H9 (cell line): ENCODE measurements around the gene MLH1. TPM values are rescaled to one million over a fixed set of nuclear protein-coding genes. Genes with fewer than 3 reads are reported as not detected.

ENCODE experiments used
- DNase-seq: peaks from one replicate; pipeline ENCODE4 v3.0.0-alpha.2; 2017
- H2AFZ ChIP-seq: one replicate; pipeline ENCODE4 v1.6.1; 2013; ENCODE audit warnings: mild to moderate bottlenecking, low read length, control low read depth, moderate library complexity
- H2AK5ac ChIP-seq: 2 replicates; pipeline ENCODE4 v1.6.1; 2013; ENCODE audit warnings: low read length, control low read depth, mixed read lengths; ENCODE audit not compliant: insufficient read length
- H2BK120ac ChIP-seq: one replicate; pipeline ENCODE4 v1.6.1; 2013; ENCODE audit warnings: low read depth, mild to moderate bottlenecking, low read length, control low read depth, inconsistent platforms; ENCODE audit not compliant: poor library complexity, severe bottlenecking
- H2BK12ac ChIP-seq: 2 replicates; pipeline ENCODE4 v1.6.1; 2013; ENCODE audit warnings: low read length, control low read depth, mixed read lengths, low read depth; ENCODE audit not compliant: insufficient read length
- H2BK15ac ChIP-seq: 2 replicates; pipeline ENCODE4 v1.6.1; 2013; ENCODE audit warnings: low read depth, low read length, control low read depth
- H2BK20ac ChIP-seq: one replicate; pipeline ENCODE4 v1.6.1; 2013; ENCODE audit warnings: low read depth, mild to moderate bottlenecking, low read length, control low read depth, inconsistent platforms; ENCODE audit not compliant: poor library complexity, severe bottlenecking
- H2BK5ac ChIP-seq: 2 replicates; pipeline ENCODE4 v1.6.1; 2013; ENCODE audit warnings: low read length, control low read depth, mixed read lengths; ENCODE audit not compliant: insufficient read length
- H3K14ac ChIP-seq: 2 replicates; pipeline ENCODE4 v1.6.1; 2013; ENCODE audit warnings: low read length, control low read depth; ENCODE audit not compliant: insufficient read depth
- H3K18ac ChIP-seq: 2 replicates; pipeline ENCODE4 v1.6.1; 2013; ENCODE audit warnings: low read depth, mild to moderate bottlenecking, mixed read lengths, low read length, control low read depth; ENCODE audit not compliant: insufficient read length
- H3K23ac ChIP-seq: 2 replicates; pipeline ENCODE4 v1.6.1; 2013; ENCODE audit warnings: low read length, control low read depth, mixed read lengths, low read depth; ENCODE audit not compliant: insufficient read length
- H3K23me2 ChIP-seq: 2 replicates; pipeline ENCODE4 v1.6.1; 2013; ENCODE audit warnings: low read depth, mild to moderate bottlenecking, mixed read lengths, low read length, control low read depth; ENCODE audit not compliant: insufficient read length, poor library complexity, severe bottlenecking
- H3K27ac ChIP-seq: 2 replicates; pipeline ENCODE4 v1.5.1; 2013; ENCODE audit warnings: low read length, control low read depth, mixed read lengths, low read depth; ENCODE audit not compliant: insufficient read length
- H3K27me3 ChIP-seq: 2 replicates; pipeline ENCODE4 v1.6.1; 2013; ENCODE audit warnings: low read length, control low read depth, inconsistent platforms; ENCODE audit not compliant: insufficient read depth
- H3K4ac ChIP-seq: 2 replicates; pipeline ENCODE4 v1.6.1; 2013; ENCODE audit warnings: low read depth, mild to moderate bottlenecking, control low read depth, inconsistent platforms, low read length, moderate library complexity
- H3K4me1 ChIP-seq: 2 replicates; pipeline ENCODE4 v1.6.1; 2013; ENCODE audit warnings: low read length, control low read depth, inconsistent platforms; ENCODE audit not compliant: insufficient read depth
- H3K4me2 ChIP-seq: 2 replicates; pipeline ENCODE4 v1.6.1; 2013; ENCODE audit warnings: low read length, control low read depth, mixed read lengths; ENCODE audit not compliant: insufficient read length, insufficient read depth
- H3K56ac ChIP-seq: 2 replicates; pipeline ENCODE4 v1.6.1; 2013; ENCODE audit warnings: low read depth, mild to moderate bottlenecking, mixed read lengths, low read length, control low read depth; ENCODE audit not compliant: insufficient read length
- H3K79me1 ChIP-seq: 2 replicates; pipeline ENCODE4 v1.6.1; 2013; ENCODE audit warnings: low read depth, mild to moderate bottlenecking, moderate library complexity, low read length, control low read depth, inconsistent platforms; ENCODE audit not compliant: insufficient read depth, poor library complexity, severe bottlenecking
- H3K79me2 ChIP-seq: 2 replicates; pipeline ENCODE4 v1.6.1; 2013; ENCODE audit warnings: low read length, control low read depth, inconsistent platforms; ENCODE audit not compliant: insufficient read depth
- H3K9ac ChIP-seq: 2 replicates; pipeline ENCODE4 v1.6.1; 2013; ENCODE audit warnings: low read length, control low read depth, mixed read lengths; ENCODE audit not compliant: insufficient read length; ENCODE audit errors: extremely low read depth
- H3K9me3 ChIP-seq: one replicate; pipeline ENCODE4 v1.6.1; 2013; ENCODE audit warnings: low read depth, low read length, inconsistent platforms; ENCODE audit not compliant: control insufficient read depth
- H3T11ph ChIP-seq: one replicate; pipeline ENCODE4 v1.6.1; 2013; ENCODE audit warnings: mild to moderate bottlenecking, low read length, control low read depth, inconsistent platforms
- H4K20me1 ChIP-seq: one replicate; pipeline ENCODE4 v1.6.1; 2013; ENCODE audit not compliant: control insufficient read depth, insufficient read length, insufficient read depth
- H4K5ac ChIP-seq: 2 replicates; pipeline ENCODE4 v1.6.1; 2013; ENCODE audit warnings: low read depth, mild to moderate bottlenecking, mixed read lengths, low read length, control low read depth; ENCODE audit not compliant: insufficient read length
- H4K8ac ChIP-seq: replicated peaks from 2 replicates; pipeline ENCODE4 v1.6.1; 2013; ENCODE audit warnings: low read length, control low read depth, mixed read lengths, low read depth; ENCODE audit not compliant: insufficient read length
- H4K91ac ChIP-seq: 2 replicates; pipeline ENCODE4 v1.6.1; 2013; ENCODE audit warnings: low read depth, mild to moderate bottlenecking, moderate library complexity, mixed read lengths, low read length, control low read depth; ENCODE audit not compliant: insufficient read length
- H3K27ac Mint-ChIP-seq, 3 experiments: 2 replicates in 2 of 3; 3 replicates in 1 of 3; pipeline ENCODE4 v1.8.0; 2020 to 2021; ENCODE audit warnings: mixed read lengths in 3 of 3, mild to moderate bottlenecking in 1 of 3, moderate library complexity in 1 of 3
- H3K27me3 Mint-ChIP-seq: 2 replicates; pipeline ENCODE4 v1.8.0; 2021; ENCODE audit warnings: low read depth, mild to moderate bottlenecking, moderate library complexity, mixed read lengths
- H3K36me3 Mint-ChIP-seq, 3 experiments: 2 replicates in 2 of 3; 3 replicates in 1 of 3; pipeline ENCODE4 v1.8.0; 2020 to 2021; ENCODE audit warnings: low read depth in 3 of 3, mixed read lengths in 3 of 3; ENCODE audit not compliant: insufficient read depth in 1 of 3
- H3K4me1 Mint-ChIP-seq, 2 experiments: 2 replicates each; pipeline ENCODE4 v1.8.0; 2020; ENCODE audit warnings: mixed read lengths in 2 of 2
- H3K4me3 Mint-ChIP-seq, 2 experiments: 2 replicates in 1 of 2; 3 replicates in 1 of 2; pipeline ENCODE4 v1.8.0; 2020 to 2021; ENCODE audit warnings: mild to moderate bottlenecking in 2 of 2, mixed read lengths in 2 of 2, moderate library complexity in 1 of 2
- H3K9me3 Mint-ChIP-seq, 2 experiments: 2 replicates in 1 of 2; 3 replicates in 1 of 2; pipeline ENCODE4 v1.8.0; 2020; ENCODE audit warnings: mild to moderate bottlenecking in 2 of 2, mixed read lengths in 2 of 2, moderate library complexity in 1 of 2
- WGBS: extraction: QIAGEN DNeasy Blood & Tissue Kit; methylation state at CpG from one replicate; pipeline ENCODE4 v1.1.7; 2013; ENCODE audit warnings: missing lambda C conversion rate, low lambda C conversion rate, mixed read lengths; ENCODE audit not compliant: insufficient read length; ENCODE audit errors: extremely low coverage; 5-methylcytosine and 5-hydroxymethylcytosine counted together
- total RNA-seq: library from RNA; stranded (reverse); gene quantifications from 2 replicates; pipeline ENCODE4 v1.2.1, GENCODE V29; 2021
- TF ChIP-seq, protein P1 (sequence below): fragments of 200-600 bp; sonication (generic); conservative IDR thresholded peaks from 3 replicates; pipeline ENCODE4 v1.8.0; 2021; ENCODE audit warnings: antibody characterized with exemption, mild to moderate bottlenecking

Gene MLH1
- total RNA-seq, 1 experiment from 2014 or later: 45.1 TPM

DNA sequence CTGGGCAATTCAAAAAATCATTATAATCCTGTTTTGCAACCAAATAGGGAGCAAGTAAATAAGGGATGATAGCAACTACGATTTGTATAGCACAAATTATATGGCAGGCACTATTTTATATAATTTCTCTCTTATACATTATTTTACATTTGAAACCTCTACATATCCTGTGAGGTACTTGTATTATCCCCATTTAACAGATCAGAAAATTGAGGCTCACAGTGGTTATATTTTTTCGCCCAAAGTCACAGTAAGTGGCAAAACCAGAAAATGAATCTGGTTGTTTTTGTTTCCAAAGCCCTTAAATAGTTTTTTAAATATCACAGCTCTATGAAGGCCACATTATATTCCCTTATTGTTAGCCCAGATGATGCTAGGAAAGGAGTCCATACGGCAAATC lies 74.3 kb downstream of the MLH1 start:
- no peak overlapping the region for H3K27ac Mint-ChIP-seq
- H3K27ac ChIP-seq: no peak overlapping the region
- no peak overlapping the region for H3K18ac ChIP-seq
- no CpG with 5 or more reads among the region's 3 CpGs for WGBS
- H2BK120ac ChIP-seq: no peak overlapping the region
- H3K23me2 ChIP-seq: no peaks in the 10 kb centered on the region
- no peak overlapping the region for H3K23ac ChIP-seq
- no peak overlapping the region for H2AFZ ChIP-seq
- H3K27me3 Mint-ChIP-seq: no peaks in the 10 kb centered on the region
- no peak overlapping the region for H4K91ac ChIP-seq
- no peaks in the 10 kb centered on the region for H3K9me3 ChIP-seq
- H3K4me1 Mint-ChIP-seq: no peaks in the 10 kb centered on the region
- no peaks in the 10 kb centered on the region for H3K4me1 ChIP-seq
- no peak overlapping the region for H2BK15ac ChIP-seq
- TF ChIP-seq, protein P1, sequence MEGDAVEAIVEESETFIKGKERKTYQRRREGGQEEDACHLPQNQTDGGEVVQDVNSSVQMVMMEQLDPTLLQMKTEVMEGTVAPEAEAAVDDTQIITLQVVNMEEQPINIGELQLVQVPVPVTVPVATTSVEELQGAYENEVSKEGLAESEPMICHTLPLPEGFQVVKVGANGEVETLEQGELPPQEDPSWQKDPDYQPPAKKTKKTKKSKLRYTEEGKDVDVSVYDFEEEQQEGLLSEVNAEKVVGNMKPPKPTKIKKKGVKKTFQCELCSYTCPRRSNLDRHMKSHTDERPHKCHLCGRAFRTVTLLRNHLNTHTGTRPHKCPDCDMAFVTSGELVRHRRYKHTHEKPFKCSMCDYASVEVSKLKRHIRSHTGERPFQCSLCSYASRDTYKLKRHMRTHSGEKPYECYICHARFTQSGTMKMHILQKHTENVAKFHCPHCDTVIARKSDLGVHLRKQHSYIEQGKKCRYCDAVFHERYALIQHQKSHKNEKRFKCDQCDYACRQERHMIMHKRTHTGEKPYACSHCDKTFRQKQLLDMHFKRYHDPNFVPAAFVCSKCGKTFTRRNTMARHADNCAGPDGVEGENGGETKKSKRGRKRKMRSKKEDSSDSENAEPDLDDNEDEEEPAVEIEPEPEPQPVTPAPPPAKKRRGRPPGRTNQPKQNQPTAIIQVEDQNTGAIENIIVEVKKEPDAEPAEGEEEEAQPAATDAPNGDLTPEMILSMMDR: no peak
- H2BK12ac ChIP-seq: no peak overlapping the region
- H3K79me2 ChIP-seq: no peaks in the 10 kb centered on the region
- no peak overlapping the region for H3T11ph ChIP-seq
- H3K4me2 ChIP-seq: no peak overlapping the region
- H2AK5ac ChIP-seq: no peak overlapping the region
- no peak overlapping the region for H4K8ac ChIP-seq
- peaks cover 4 to 17% (median 9%) of the 10 kb centered on the region in 3 experiments; a peak in 5 of 7 replicates for H3K36me3 Mint-ChIP-seq
- H4K5ac ChIP-seq: no peak overlapping the region
- no peak overlapping the region for H3K56ac ChIP-seq
- no peak overlapping the region for H3K4me3 Mint-ChIP-seq
- peaks cover 2% of the 10 kb centered on the region for H3K79me1 ChIP-seq
- no peak overlapping the region for H2BK5ac ChIP-seq
- H3K14ac ChIP-seq: no peak overlapping the region
- no peak overlapping the region for H2BK20ac ChIP-seq
- no peak overlapping the region for H3K4ac ChIP-seq
- H4K20me1 ChIP-seq: no peaks in the 10 kb centered on the region
- no peaks in the 10 kb centered on the region for H3K27me3 ChIP-seq
- no peaks in the 10 kb centered on the region for H3K9me3 Mint-ChIP-seq
- H3K9ac ChIP-seq: no peak overlapping the region
- no peak for DNase-seq
